GM21619 (cell line): ENCODE measurements around the gene BRI3.

Experiments
- ATAC-seq: cut with Tn5 transposase; IDR thresholded peaks from one replicate; pipeline ENCODE4 v1.9.1; 2021; ENCODE audit not compliant: unreplicated experiment

Gene BRI3

GRCh38 chr7:98286701-98287485 lies 5.4 kb downstream of the BRI3 start:
- no peak for ATAC-seq

- ATAC-seq = no peak
Observed at GRCh38 chr7:98287486-98287959, 6.0 kb downstream of the BRI3 start.

DNA sequence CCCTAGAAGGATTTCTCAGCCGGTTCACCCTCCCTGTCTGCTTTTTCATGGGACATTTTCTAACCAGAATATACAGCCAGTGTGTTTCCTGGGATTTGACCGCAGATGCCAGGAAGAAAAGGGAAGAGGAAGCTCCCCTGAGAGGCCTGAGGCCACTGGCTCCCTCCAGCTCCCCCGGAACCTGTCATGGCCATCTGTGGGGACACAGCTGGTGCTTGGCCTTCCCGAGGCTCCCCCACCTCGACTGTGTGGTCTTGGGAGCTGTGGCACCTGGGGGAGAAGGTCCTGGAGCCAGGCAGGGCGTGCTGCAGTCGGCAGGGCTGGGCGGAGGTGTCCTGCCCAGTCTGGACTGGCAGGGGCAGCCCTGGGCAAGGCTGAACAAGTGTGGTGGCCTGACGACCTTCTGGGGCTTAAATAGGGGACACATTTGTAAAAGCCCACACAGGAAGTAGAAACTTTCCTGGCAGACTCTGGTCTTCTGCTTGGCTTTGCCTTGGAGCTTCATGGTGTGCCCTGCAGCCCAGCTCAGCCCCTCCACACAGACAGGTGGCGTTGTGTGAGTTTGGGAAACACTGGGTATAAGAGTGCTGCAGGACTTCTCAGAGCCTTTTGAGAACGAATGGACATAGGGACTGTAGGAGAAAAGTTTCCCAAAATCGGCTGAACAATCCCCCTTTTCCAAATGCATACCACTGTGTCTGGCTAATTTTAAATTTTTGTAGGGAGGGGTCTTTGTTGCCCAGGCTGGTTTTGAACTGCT lies 6.8 kb downstream of the BRI3 start:
- ATAC-seq = no peak

GRCh38 chr7:98289333-98289875 lies 7.9 kb downstream of the BRI3 start:
- no peak for ATAC-seq

DNA sequence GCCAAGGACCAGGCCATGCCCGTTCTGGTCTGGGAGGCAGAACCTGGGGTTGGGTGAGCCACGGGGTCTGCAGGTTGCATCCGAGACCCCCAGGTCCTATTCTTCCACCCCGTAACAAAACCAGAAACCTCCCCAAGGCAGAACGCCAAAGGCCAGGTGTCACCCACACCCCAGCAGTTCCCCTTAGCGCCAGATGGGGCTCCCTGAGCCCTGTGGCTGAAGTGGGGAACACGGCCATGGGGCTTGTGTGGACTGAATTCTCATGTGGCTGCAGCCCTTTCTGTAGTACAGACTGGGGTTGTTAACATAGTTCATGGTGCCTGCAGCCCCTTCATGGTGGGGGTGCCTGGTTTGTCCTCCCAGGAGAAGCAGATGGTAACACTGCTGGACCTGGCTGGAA lies 10.2 kb downstream of the BRI3 start:
- ATAC-seq = no peak

- ATAC-seq = no peak
Observed at GRCh38 chr7:98293265-98293664, 11.8 kb downstream of the BRI3 start.

DNA sequence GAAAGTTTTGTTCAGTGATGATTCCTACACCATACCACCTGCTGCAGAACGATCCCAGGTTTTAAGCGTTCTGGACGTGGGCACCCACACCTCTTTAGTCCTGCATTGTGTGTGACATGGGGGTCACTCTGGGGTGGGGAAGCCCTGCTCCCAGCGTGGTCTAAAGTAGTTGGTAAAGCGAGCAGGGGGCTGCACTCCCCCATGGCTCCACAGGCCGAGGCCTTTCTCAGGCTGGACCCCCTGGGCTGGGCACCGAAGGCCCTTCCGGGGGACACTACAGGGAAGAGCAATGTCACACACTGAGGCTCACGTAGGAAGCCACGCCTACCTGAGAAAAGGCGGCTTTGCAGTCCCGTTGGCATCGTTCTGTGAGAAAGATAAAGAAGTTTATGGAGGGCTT lies 12.3 kb downstream of the BRI3 start:
- ATAC-seq = no peak

DNA sequence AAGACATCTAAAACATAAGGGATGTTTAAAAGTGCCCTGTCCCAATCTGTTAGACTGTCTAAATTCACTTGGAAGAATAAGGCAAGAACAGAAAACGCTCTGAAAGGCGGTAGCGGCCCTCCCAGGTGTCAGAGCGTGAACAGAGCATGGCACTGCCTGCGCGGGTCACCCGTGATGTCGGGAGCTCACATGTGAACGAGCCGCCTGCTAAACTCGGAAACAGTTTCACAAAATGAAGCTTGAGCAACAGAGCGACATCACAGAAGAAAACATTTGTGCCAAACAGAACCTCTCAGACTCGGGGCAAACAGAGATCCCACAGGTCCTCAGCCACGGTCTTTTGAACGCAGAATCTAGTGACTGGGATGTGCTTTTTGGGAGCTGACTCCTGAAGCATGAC lies 12.8 kb downstream of the BRI3 start:
- ATAC-seq = no peak

- peak; percentile 78 for ATAC-seq
Observed at GRCh38 chr7:98294798-98295382, 13.4 kb downstream of the BRI3 start.

DNA sequence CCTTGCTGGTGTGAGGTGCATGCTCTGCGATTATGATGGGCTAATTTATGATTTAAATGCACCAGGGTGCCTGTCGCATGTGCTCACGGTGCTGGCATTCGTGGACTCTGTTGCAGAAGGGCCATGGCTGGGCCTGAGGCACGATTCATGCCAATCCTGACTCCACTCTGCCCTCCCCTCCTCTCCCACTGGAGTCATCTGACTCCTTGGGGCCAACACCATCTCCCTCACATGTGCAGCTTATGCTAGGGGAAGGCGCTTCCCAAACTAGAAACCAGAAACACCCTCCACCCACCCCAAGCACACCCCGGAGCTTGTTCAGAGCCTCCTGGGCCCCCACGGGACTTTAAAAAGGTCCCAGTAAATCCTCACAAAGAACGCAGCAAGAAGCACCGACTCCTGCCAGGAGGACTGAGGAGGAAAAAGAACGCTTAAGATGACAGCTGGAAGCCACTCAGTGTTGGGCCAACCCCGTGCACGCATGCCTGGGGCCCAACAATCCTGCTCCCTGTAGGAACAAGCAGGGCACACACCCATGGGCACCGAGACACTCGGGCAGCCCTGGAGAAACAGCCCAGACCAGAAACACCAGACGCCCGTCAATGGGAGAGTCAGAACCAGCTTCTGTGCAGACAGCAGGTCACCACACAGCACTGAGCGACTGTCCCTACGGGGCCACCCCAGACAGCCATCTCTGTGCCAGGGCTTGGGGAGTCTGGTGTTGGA lies 14.1 kb downstream of the BRI3 start:
- no peak for ATAC-seq

GRCh38 chr7:98296833-98297232 lies 15.3 kb downstream of the BRI3 start:
- ATAC-seq = no peak

DNA sequence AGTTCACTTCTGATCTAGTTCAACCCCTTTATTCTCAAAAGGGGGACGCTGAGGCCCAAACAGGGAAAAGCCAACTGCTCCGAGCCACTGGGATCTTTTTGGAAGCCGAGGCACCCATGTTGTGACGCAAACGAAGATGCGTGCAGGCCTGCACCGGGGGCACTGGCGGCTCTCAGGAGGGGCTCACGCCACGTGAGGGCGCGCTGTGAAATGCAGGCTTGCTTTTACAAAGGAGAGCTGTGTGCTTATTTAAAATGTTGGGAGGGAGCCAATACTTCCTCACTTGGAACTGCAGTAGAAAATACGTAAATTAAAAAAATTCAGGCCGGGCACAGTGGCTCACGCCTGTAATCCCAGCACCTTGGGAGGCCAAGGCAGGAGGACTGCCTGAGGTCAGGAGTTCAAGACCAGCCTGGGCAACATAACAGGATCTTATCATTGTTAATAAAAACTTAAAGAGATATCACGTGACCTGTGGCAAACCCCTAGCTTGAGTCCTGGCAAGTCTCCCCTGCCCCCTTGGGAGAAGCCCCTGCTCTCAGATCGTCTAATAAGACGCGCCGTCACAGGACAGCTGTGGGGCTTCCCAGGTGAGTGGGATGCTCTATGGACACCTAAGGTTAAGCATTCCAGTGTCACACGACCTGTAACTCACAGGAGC lies 16.3 kb downstream of the BRI3 start:
- ATAC-seq = no peak

- no peak for ATAC-seq
Observed at GRCh38 chr7:98300595-98301372, 19.3 kb downstream of the BRI3 start.

DNA sequence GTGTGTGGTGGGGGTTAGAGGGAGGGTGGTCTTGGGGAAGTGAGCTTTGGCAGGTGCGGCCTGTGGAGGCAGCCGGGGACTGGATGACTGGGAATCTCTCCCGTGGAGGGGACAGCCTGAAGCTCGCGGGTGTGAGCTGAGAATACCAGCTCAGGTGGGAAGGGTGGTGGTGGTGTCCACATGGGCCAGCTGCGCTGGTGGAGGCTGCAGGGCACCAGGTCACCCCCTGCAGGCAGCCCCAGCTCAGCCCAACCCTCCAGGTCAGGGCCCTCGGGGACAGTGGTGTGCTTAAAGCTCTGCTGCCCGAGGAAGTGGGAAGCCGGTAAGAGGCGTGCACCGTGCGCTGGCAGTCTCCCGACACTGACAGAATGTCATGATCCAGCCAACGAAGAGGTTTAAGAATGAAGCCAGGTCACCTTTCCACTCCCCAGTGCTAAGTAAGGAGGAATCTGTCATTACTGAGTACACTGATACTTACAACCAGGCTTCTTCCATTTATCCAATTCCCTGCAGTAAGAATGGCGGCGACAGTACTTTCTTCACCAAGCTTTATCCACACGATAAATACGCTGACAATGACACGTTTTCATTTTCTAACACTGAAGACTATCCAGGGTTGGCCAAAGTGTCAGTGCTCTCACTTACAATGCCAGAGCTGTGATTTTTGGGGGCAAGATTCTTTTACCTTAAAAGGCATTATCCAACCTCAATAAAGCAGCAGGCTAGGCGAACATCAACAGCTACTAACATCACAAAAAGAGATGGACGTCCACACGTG lies 20.4 kb downstream of the BRI3 start:
- no peak for ATAC-seq

- no peak for ATAC-seq
Observed at GRCh38 chr7:98303176-98303865, 21.8 kb downstream of the BRI3 start.

GRCh38 chr7:98303906-98304305 lies 22.4 kb downstream of the BRI3 start:
- no peak for ATAC-seq

GRCh38 chr7:98305951-98306535 lies 24.6 kb downstream of the BRI3 start:
- no peak for ATAC-seq

DNA sequence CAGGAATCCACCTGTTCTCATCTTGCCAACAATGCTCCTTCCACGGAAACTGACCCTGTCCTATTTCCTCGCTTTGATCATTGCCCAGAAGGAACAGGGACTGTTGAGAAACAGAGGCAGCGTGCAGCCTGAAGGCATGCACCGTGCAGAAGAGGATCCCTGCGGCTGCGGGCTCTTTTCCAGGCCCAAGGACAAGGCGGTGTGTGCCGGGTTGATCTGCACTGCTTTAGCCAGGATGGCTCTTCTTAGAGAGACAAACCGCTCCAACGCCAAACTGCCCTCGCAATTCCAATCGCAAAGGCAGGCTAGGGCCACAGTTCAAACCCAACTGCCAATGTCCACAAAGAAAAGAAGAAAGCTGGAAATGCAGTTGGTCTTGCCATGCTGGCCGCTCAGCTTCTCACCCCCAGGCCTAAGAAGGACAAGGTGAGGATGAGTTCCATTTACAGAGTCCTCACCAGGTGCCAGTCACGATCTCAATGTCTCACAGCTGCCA lies 26.5 kb downstream of the BRI3 start:
- no peak for ATAC-seq
